ENCODE results near the gene PROM2.

Gene PROM2

DNA sequence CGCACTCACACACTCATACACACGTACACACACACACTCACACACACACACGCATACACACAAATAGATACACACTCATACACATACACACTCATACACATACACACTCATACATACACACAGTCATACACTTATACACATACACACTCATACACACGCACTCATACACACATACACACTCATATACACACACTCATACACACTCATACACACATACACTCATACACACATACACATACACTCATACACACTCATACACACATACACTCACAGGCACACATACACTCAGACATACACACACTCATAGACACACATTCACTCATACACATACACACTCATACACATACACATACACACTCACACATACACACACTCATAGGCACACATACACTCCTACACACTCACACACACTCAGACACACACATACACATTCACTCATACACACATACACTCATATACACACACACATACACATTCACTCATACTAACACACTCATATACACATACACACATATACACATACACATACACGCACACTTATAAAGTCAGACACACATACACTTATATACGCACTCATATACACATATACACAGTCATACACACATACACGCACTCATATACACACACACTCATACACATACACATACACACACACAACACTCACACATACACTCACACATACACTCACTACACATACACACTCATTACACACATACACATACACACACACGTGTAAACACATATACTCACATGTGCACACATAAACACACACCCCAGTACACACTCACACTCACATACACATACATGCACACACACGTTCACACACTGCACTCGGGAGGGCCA is 51.6 kb downstream of the PROM2 start:
- DNase-seq, result no peak

DNA sequence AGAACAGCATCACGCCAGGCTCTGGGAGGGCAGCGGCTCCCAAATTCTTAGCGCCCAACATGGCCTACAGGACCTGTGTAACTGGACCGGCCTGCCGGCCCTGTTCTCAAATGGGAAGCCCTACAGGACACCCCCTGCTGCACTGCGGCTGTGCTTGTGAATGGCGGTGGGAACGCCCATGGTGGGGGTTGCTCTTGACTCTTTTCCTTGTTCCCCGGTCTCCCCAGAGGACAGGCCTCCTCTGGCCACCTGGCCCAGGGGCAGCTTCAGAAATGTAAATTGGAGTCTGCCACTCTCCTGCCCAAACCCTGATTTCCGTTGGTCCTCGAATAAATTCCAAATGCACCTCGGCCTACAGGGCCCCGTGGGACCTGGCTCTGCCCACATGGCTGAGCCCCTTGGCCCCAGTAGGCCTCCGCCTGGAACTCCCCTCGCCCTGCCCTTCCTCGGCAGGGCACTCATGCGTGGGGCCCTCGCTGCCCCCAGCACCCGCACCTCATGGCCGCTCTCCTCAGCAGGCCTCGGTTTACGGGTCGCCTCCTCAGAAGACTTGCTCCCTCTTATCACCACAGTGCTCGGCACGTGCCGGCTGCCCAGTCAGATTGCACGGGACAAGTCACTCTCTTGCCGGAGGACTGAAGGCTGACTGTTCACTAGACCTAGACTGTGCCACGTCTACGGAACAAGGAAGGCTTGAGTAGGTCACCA is 52.3 kb downstream of the PROM2 start:
- no peak for DNase-seq

GRCh38 chr2:95327861-95328260 is 53.6 kb downstream of the PROM2 start:
- DNase-seq, result no peak

DNA sequence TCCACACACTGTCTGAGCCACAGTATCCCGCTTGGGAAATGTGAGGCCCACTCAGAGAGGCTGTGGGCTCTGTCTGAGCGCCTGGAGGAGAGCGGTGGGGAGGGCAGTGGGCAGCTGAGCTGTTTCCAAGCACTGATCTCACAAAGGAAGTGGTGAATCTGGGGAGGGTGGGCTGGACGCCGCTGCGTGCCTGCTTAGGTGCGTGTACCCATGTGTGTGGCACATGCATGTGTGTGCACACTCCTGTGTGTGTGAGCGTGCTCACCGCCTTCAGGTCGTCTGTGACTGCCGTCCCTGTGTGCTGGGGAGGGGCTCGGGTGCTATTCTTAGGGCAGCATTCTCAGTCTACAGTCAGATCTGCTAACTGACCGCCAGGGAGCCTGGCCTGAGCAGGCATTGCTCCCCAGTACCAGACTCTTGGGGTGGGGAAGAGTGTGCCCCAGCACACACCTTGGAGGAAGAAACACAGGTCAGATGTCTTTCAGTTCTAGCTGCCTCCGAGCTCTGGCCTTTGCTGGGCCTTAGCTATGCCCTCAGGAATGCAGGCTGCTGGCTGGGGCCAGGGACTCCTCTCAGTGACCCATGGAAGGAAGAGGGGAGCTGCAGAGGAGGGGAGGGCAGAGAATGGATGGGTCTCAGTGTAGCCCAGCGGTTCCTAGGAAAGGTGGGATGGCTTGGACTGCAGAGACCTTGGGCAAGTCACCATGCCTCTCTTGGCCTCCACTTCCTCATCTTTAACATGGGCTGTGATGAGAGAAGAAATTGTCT is 54.3 kb downstream of the PROM2 start:
- no peak for DNase-seq

GRCh38 chr2:95329401-95329800 is 55.2 kb downstream of the PROM2 start:
- DNase-seq, result no peak

DNA sequence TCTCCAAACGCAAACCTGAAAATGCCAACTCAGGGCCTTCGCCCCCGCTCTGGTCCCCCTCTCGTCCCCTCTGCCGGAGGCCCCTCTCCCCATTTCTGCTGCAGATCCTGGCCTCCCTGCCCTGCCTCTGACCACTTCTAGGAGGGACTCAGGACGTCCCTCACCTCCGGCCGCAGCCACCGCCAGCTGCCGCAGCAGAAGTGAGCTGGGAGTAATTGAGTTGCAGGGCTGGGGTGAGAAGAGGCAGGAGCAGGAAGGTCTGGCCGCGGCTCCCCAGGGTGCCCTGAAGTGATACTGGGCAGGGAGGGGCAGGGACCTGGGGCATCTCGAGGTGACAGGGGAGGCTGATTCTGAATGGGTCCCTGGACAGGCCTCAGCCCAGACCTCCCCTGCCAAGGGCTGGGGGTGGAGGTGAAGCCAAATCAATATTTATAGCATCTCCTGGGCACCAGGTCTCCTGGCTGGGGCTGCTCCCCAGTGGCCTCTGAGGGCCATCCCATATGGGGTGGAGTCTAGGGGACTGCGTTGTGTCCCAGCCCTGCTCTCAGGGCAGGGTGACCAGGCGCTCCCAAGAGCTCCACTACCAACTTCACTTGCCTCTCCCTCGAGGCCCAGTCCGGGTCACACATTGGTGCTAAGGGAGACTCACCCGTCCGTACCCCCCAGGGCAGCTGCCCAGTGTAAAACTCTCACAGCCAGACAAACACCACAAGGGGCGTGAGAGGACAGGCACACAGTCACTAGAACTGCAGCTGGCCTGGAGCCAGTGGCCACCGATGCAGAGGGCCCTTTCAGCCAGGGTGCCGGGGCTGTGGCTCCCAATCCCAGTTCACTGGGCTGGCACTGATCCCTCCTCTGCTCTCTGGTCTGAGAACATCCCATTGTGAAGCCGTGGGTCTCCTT is 55.9 kb downstream of the PROM2 start:
- DNase-seq, result no peak

GRCh38 chr2:95330794-95331338 is 56.6 kb downstream of the PROM2 start:
- DNase-seq, result no peak

DNA sequence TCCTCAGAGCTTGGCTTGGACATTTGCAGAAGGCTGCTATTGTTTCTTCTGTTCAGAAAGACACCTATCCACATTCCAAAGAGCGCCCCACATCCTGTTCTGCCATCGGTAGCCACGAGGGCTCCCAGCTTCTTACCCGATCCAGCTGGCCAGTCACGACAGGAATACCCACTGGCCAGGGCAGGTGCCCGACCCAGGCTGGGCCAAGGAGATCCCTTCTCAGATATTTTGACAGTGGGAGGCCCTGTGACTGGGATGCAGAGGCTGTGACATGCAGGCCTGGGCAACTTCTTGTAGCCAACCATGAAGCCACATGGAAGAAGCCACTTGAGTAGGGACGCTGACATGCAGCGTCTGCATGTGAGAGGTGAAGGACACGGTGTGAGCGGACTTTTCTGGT is 57.4 kb downstream of the PROM2 start:
- no peak for DNase-seq

GRCh38 chr2:95332036-95332435 is 57.8 kb downstream of the PROM2 start:
- no peak for DNase-seq

GRCh38 chr2:95333056-95333455 is 58.8 kb downstream of the PROM2 start:
- DNase-seq, result no peak

GRCh38 chr2:95333888-95334338 is 59.7 kb downstream of the PROM2 start:
- DNase-seq, result no peak

- no peak for DNase-seq
Measured at GRCh38 chr2:95334916-95335641, 60.8 kb downstream of the PROM2 start.

DNA sequence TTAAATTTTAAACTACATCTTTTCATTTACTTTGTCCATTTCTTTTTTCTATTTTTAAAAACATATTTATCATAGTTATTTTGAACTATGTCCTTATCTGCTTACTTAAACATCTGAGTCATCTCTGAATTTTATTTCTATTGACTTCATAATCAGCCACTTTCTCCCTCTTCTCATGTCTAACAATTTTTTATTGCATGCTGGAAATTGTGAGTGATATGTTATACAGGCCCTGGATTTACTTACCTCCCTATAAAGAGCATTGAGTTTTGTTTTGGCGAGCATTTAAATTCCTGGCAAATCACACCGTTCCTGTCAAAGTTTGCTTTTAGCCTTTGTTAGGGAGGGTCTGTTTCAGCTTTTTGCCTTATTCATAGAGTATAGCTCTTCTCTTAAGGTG is 62.2 kb downstream of the PROM2 start:
- no peak for DNase-seq

- no peak for DNase-seq
Measured at GRCh38 chr2:95337829-95338228, 63.6 kb downstream of the PROM2 start.
